ENCODE results near the gene CNPY3. TPM values are rescaled to one million over a fixed set of nuclear protein-coding genes. Genes with fewer than 3 reads are reported as not detected.

Gene CNPY3
- total and polyA plus RNA-seq, 2 of the 13 experiments (the other 11 are each of a cell fraction or from before 2014, with no cell fraction given), result 42.3 to 60.2 TPM

- TF ChIP-seq, protein P1, sequence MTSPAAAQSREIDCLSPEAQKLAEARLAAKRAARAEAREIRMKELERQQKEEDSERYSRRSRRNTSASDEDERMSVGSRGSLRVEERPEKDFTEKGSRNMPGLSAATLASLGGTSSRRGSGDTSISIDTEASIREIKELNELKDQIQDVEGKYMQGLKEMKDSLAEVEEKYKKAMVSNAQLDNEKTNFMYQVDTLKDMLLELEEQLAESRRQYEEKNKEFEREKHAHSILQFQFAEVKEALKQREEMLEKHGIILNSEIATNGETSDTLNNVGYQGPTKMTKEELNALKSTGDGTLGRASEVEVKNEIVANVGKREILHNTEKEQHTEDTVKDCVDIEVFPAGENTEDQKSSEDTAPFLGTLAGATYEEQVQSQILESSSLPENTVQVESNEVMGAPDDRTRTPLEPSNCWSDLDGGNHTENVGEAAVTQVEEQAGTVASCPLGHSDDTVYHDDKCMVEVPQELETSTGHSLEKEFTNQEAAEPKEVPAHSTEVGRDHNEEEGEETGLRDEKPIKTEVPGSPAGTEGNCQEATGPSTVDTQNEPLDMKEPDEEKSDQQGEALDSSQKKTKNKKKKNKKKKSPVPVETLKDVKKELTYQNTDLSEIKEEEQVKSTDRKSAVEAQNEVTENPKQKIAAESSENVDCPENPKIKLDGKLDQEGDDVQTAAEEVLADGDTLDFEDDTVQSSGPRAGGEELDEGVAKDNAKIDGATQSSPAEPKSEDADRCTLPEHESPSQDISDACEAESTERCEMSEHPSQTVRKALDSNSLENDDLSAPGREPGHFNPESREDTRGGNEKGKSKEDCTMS (CRISPR knock-in tag; conservative IDR thresholded peaks at IDR 0.05), result 0 out of 2 replicates have a peak, but pooled peaks have one; percentile 21
- TF ChIP-seq ZNF619 (CRISPR knock-in tag; IDR thresholded peaks at IDR 0.05) (peak; percentile 98), TCF7L2 (IDR thresholded peaks at IDR 0.05; ENCODE audit: low read depth, low read length) (no peak), ZNF761 (CRISPR knock-in tag; conservative IDR thresholded peaks at IDR 0.05) (peak; percentile 99), ZHX2 (IDR thresholded peaks at IDR 0.05; ENCODE audit: low read depth) (no peak), ZHX2 (CRISPR knock-in tag; IDR thresholded peaks at IDR 0.05; ENCODE audit: borderline replicate concordance) (peak; percentile 57; the same call in 1 of the 2 replicates), THYN1 (CRISPR knock-in tag; IDR thresholded peaks at IDR 0.05; ENCODE audit: borderline replicate concordance, low read depth) (peak; percentile 99), RBAK (CRISPR knock-in tag; IDR thresholded peaks at IDR 0.05) (no peak), CENPT (CRISPR knock-in tag; IDR thresholded peaks at IDR 0.05; ENCODE audit: low read depth) (peak; percentile 94; the same call in 1 of the 2 replicates), MAFG (CRISPR knock-in tag; IDR thresholded peaks at IDR 0.05) (no peak), ZFP82 (CRISPR knock-in tag; IDR thresholded peaks at IDR 0.05; ENCODE audit: borderline replicate concordance) (peak; percentile 87), WIZ (CRISPR knock-in tag; IDR thresholded peaks at IDR 0.05) (peak; percentile 87; the same call in 1 of the 2 replicates), ZNF605 (CRISPR knock-in tag; IDR thresholded peaks at IDR 0.05) (peak; percentile 99), EHMT2 (IDR thresholded peaks at IDR 0.05; ENCODE audit: borderline replicate concordance, low read depth, low read length) (no peak; the same call in 1 of the 2 replicates), RNF2 (conservative IDR thresholded peaks at IDR 0.05; ENCODE audit: low read depth) (peak; percentile 98), HOXA7 (CRISPR knock-in tag; IDR thresholded peaks at IDR 0.05) (peak; percentile 98), ZNF577 (CRISPR knock-in tag; IDR thresholded peaks at IDR 0.05; ENCODE audit: borderline replicate concordance, low read depth) (peak; percentile 60; the same call in 1 of the 2 replicates), TAF1 (CRISPR knock-in tag; IDR thresholded peaks at IDR 0.05) (peak; percentile 82; the same call in 1 of the 2 replicates)
- TF ChIP-seq, protein P2, sequence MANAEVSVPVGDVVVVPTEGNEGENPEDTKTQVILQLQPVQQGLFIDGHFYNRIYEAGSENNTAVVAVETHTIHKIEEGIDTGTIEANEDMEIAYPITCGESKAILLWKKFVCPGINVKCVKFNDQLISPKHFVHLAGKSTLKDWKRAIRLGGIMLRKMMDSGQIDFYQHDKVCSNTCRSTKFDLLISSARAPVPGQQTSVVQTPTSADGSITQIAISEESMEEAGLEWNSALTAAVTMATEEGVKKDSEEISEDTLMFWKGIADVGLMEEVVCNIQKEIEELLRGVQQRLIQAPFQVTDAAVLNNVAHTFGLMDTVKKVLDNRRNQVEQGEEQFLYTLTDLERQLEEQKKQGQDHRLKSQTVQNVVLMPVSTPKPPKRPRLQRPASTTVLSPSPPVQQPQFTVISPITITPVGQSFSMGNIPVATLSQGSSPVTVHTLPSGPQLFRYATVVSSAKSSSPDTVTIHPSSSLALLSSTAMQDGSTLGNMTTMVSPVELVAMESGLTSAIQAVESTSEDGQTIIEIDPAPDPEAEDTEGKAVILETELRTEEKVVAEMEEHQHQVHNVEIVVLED (CRISPR knock-in tag; IDR thresholded peaks at IDR 0.05; ENCODE audit: borderline replicate concordance), result peak; percentile 83
Measured at GRCh38 chr6:42928986-42929820, at the start of gene CNPY3 (continued).
